ENCODE measurements around the gene PDZRN3.

The PDZRN3 gene

GRCh38 chr3:73624821-73625665 lies at the start of gene PDZRN3:
Gene PDZRN3, minus strand, starts transcription at chr3:73624941.
- DNase-seq (ENCODE audit: low read depth in 3 of 3), result no peak

GRCh38 chr3:73674280-73674679 lies 49.5 kb upstream of the PDZRN3 start:
- DNase-seq (ENCODE audit: low read depth in 3 of 3), result no peak

GRCh38 chr3:73669260-73669659 lies 44.5 kb upstream of the PDZRN3 start:
- DNase-seq (ENCODE audit: low read depth in 3 of 3), result no peak

DNA sequence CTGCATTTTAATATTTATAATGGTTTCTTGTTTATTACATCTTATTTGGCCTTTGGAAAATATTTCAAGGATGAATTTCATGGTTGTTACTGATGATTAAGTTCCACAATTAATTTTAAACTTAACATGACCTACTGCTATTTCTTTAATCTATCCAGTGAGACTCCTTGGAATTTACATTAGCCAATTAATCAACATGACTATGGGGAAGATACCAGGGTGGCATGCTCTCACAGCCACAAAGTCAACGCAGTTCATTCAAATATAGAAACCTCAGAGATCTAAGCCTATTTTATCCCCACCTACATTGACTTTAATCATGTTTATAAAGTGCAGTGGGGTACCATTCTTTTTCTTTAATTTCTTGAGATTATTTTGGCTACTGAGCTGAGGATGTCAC lies 43.6 kb upstream of the PDZRN3 start:
- no peak for DNase-seq (ENCODE audit: low read depth in 3 of 3)

DNA sequence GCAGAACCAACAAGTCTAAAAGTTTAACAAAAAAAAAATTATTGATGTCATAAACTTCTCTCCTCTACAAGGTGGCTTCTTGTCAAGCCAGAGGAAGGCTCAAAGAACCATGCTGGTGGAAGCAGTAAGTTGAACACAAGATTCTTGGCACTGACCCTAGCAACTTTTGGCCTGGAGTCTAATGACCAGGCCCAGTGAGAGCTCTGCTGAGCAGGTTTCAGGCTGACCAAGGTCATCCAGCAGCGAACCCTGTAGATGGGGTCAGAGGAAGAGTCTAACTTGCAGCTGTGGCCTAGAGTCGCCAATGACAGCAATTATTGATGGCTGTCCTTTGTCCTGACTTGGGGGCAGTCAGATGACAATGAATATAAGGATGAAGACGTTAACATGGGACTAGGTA lies 43.1 kb upstream of the PDZRN3 start:
- DNase-seq (ENCODE audit: low read depth in 3 of 3), result no peak

- no peak for DNase-seq (ENCODE audit: low read depth in 3 of 3)
Observed at GRCh38 chr3:73665286-73665685, 40.5 kb upstream of the PDZRN3 start.

GRCh38 chr3:73664389-73664788 lies 39.6 kb upstream of the PDZRN3 start:
- no peak for DNase-seq (ENCODE audit: low read depth in 3 of 3)

- no peak for DNase-seq (ENCODE audit: low read depth in 3 of 3)
Observed at GRCh38 chr3:73663495-73663894, 38.8 kb upstream of the PDZRN3 start.

DNA sequence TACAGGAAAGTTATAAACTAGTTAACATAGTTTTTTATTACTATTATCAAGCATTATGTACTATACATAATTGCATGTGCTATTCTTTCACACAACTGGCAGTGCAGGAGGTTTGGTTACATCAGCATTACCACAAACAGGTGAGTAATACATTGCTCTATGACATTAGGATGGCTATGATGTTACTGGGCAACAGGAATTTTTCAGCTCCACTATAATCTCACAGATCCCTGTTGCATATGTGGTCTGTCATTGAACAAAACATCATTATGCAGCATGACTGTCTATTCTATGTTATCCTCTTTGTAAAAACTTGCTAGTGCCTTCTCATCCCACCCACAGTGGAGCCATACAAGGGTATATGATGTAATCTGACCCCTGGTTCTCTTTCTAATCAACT lies 36.5 kb upstream of the PDZRN3 start:
- no peak for DNase-seq (ENCODE audit: low read depth in 3 of 3)

- no peak for DNase-seq (ENCODE audit: low read depth in 3 of 3)
Observed at GRCh38 chr3:73658227-73658626, 33.5 kb upstream of the PDZRN3 start.

DNA sequence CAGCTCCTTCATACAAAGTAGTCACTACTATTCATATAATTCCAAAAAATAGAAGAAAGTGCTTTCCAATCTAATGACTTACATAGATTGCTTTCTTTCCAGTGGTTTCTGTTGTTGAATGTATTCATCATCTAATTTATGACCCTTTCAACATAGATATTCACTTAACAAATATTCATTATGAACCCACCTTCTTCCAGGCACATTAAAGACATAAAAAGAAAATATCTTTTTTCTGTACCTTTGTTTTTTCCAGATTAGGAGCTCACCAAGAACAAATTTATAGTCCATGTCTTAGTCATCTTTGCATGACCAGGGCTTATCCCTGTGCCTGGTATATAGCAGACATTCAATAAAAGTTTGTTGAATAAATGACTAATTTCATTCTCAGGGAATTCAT lies 32.4 kb upstream of the PDZRN3 start:
- DNase-seq (ENCODE audit: low read depth in 3 of 3), result no peak

DNA sequence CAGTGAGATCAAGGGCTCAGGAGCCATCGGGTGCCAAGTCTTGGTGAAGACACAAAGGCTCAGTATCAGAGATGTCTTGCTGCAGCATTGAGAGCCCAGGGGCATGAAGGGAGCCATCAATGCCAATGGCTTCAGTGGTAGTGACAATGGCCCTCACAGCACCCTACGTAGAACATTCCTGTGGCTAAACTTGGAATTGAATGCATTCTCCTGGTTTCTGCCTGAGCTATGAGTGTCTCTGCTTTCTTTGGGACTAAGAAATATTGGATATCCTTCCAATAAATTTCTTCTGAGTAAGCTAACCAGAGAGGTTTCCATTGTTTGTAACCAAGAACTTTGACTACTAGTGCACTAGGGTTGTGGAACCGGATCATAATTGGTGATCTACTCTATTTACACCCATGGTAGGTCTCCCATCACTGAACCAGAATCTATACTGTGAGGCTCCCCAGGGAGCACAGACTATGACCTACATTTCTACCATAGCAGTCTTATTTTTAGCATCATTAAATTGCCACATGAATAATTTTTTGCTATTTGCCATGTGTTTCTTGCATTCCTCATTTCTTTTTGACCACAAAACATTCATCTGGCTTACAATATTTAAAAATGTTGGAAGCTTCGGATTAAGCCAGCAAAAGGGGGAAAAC lies 31.6 kb upstream of the PDZRN3 start:
- DNase-seq (ENCODE audit: low read depth in 3 of 3), result no peak

- DNase-seq (ENCODE audit: low read depth in 3 of 3), result no peak
Observed at GRCh38 chr3:73655197-73655596, 30.5 kb upstream of the PDZRN3 start.

DNA sequence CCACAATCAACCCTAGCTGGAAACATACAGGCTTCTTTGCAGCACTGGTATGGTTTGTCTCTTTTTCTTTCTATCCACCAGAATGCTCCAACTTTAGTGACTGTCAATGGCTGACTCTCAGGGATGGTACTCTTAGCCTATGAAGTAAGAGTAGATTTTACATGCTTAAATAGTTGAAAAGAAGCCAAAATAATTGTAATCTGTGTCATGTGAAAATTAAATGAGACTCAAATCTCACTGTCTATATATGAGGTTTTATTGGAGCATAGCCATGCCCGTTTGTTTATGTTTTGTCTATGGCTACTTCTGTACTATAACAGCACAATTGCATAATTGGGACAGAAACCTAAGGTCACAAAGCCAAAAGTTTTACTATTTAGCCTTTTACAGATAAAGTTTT lies 29.1 kb upstream of the PDZRN3 start:
- no peak for DNase-seq (ENCODE audit: low read depth in 3 of 3)

DNA sequence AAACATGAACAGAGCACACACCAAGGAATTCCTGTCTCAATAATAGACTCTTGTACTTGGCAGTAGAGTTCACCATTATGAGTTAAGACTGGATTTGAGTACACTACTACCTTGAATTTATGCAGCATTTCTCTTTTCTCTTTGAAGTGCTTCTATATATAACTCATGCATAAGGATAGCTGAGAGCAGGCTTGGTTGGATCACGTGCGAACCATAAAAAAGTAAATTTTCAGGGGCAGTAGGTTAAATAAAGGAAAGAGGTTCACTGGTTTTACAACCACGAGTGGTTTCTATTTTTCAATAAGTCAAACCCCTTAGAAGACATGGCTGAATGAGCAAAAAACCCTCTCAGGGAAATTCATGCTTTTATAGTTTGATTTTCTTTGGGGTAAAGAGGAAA lies 28.6 kb upstream of the PDZRN3 start:
- DNase-seq (ENCODE audit: low read depth in 3 of 3), result no peak

DNA sequence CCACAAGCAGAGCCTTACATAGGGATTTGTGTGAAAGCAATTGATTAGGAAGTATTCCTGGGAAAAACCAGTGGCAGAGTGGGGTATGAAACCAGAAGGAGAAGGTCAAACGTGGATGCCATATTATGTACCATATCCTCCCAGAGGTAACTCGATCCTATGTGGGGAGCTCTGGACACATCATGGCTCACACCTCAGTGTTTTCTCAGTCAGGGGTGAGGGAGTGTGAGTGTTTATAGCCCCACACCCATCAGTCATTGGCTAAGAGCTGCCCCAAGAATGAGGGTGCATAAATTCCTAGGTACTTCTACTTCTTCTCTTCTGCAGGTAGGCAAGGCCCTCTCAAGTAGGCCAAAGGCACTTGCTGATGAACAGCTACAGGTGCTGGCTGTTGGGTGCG lies 28.2 kb upstream of the PDZRN3 start:
- no peak for DNase-seq (ENCODE audit: low read depth in 3 of 3)

GRCh38 chr3:73637042-73637441 lies 12.3 kb upstream of the PDZRN3 start:
- DNase-seq (ENCODE audit: low read depth in 3 of 3), result no peak

GRCh38 chr3:73635254-73635653 lies 10.5 kb upstream of the PDZRN3 start:
- no peak for DNase-seq (ENCODE audit: low read depth in 3 of 3)

- no peak for DNase-seq (ENCODE audit: low read depth in 3 of 3)
Observed at GRCh38 chr3:73633916-73634344, 9.2 kb upstream of the PDZRN3 start.

GRCh38 chr3:73633453-73633852 lies 8.7 kb upstream of the PDZRN3 start:
- DNase-seq (ENCODE audit: low read depth in 3 of 3), result no peak

- no peak for DNase-seq (ENCODE audit: low read depth in 3 of 3)
Observed at GRCh38 chr3:73626106-73626505, 1.4 kb upstream of the PDZRN3 start.

DNA sequence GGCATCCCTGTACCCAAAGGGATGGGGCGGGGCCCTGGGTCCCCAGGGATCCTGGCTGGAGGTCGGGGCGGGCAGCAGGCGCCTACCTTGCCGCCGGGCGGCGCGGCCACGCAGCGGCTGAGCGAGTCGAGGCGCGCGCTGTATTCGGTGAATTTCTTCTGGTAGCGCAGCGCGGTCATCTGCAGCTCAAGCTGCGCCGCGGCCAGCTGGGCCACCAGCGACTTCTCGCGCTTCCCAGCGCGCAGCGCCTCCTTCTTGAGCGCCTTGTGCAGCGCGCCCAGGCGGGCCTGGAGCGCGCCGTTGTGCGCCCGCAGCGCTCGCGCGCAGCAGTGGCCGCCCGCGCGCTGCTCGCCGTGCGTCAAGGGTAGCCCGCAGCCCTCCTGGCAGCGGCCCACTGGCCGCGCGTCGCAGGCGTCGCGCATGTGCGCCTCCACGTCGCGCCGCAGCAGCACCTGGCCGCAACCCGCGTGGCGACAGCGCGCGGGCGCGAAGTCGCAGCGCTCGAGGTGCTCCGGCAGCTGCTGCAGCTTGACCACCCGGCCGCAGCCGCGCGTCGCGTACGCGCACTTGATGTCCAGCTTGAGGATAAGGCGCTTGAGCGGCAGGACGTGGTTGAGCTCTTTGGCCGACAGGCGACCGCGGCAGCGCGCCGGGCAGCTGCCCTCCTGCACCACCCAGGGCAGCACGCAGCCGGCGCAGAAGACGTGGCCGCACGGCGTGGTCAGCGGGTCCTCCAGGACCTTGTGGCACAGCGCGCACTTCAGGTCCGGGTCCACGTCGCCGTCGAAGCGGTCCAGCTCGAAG lies 522 bp downstream of the PDZRN3 start:
- DNase-seq (ENCODE audit: low read depth in 3 of 3), result no peak

GRCh38 chr3:73623346-73623745 lies 1.4 kb downstream of the PDZRN3 start:
- DNase-seq (ENCODE audit: low read depth in 3 of 3), result no peak

Measured in stimulated activated CD4-positive, alpha-beta T cell treated with anti-CD3 and anti-CD28 coated beads, TNF-alpha, amount 100 ng/mL, for 48 hours (primary cell).